GM21367 (cell line): ENCODE results near the gene MTHFD2L.
"Not testable (repeated sequence)": the region's sequence is repeated elsewhere in the genome, so short reads cannot be mapped to it uniquely, and the experiment has no call there.

ENCODE experiments used
- ATAC-seq: cut with Tn5 transposase; IDR thresholded peaks from one replicate; pipeline ENCODE4 v1.9.1; 2021; ENCODE audit not compliant: unreplicated experiment

MTHFD2L gene

GRCh38 chr4:74132188-74132587, 25.7 kb upstream of the MTHFD2L start:
- ATAC-seq, result not testable (repeated sequence)

- no peak for ATAC-seq
Measured at GRCh38 chr4:74132944-74133343, 25.0 kb upstream of the MTHFD2L start.

- no peak for ATAC-seq
Measured at GRCh38 chr4:74133786-74134499, 24.0 kb upstream of the MTHFD2L start.

GRCh38 chr4:74134500-74134852, 23.4 kb upstream of the MTHFD2L start:
- no peak for ATAC-seq

- no peak for ATAC-seq
Measured at GRCh38 chr4:74146581-74147129, 11.3 kb upstream of the MTHFD2L start.

GRCh38 chr4:74148205-74148604, 9.7 kb upstream of the MTHFD2L start:
- ATAC-seq, result no peak

DNA sequence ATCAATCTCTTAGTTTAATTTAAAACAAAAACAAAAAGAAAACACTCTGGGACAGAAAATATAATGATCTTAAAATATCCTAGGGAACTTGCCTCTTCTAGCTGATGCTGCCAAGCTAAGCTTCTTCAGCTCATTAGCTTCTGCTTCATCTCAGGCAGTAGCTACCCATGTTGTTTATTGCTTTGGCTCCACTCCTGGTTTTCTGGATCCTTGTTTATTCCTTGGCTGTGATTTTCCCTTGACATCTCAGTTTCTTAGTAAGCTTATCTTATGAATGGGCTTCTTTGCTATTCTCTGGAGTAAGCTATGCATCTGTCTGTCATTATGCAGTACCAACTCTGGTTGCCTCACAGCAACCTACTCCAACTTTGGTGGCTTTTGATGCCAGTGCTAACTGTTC, 5.1 kb upstream of the MTHFD2L start:
- ATAC-seq, result no peak

GRCh38 chr4:74156521-74156920, 1.4 kb upstream of the MTHFD2L start:
- ATAC-seq, result no peak

DNA sequence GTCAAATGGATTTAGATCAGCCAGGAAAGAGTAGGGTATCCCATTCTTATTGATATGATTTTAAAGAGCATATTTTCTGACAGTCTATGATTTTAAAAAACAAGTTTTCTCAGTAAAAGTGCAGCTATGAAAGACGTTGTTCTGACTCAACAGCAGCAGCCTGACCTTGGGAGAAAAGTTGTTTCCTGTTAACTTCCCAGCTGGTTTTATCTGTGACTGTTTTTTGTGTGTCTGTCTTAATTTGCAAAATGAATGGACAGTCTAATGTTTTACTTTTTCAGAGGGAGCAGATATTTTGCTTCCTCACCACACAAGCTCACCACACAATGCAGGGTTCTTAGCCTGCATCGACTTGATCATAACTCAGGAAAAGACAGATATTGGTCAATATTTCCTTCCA, 764 bp upstream of the MTHFD2L start:
- ATAC-seq, result no peak

GRCh38 chr4:74158466-74159142, 686 bp downstream of the MTHFD2L start:
- ATAC-seq, result no peak

GRCh38 chr4:74159143-74159709, 1.3 kb downstream of the MTHFD2L start:
- ATAC-seq, result no peak

- no peak for ATAC-seq
Measured at GRCh38 chr4:74161666-74162450, 3.9 kb downstream of the MTHFD2L start.

DNA sequence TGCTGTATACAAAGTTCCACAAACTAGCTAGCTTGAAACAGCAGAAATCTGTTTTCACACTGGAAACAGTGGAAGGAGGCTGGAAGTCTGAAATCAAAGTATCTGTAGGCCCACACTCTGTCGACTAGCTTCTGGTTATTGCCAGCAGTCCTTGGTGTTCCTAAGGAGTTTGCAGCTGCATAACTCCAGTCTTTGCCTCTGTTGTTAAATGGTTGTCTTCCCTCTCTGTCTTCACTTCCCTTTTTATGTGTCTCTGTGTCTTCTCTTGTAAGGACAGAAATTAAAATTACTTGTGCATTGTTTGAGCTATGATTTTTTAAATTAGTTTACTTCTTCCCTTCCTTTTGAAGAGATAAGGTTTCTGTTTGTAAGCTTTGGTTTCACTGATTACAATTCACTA, 8.2 kb downstream of the MTHFD2L start:
- ATAC-seq, result no peak

DNA sequence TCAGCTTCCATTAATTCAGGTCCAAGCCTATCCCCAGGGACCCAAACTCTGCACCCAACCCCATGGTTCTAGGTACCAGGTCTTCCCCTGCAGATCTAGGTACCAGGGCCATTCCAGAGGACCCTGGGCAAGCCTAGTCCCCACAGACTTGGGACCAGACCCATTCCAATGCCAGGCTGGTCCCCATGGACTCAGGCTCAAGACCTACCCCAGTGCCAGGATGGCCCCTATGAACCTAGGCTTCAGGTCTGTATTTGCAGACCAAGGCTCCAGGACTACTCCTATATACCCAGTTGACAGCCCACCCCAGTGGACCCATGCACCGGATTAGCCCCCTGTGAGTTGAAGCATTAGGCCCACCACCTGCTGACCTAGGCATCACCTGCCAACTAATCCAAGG, 8.9 kb downstream of the MTHFD2L start:
- no peak for ATAC-seq

GRCh38 chr4:74167585-74167984, 9.7 kb downstream of the MTHFD2L start:
- ATAC-seq, result no peak

- ATAC-seq, result no peak
Measured at GRCh38 chr4:74168841-74169240, 10.9 kb downstream of the MTHFD2L start.

GRCh38 chr4:74173321-74173720, 15.4 kb downstream of the MTHFD2L start:
- no peak for ATAC-seq

GRCh38 chr4:74174421-74174820, 16.5 kb downstream of the MTHFD2L start:
- no peak for ATAC-seq

GRCh38 chr4:74174941-74175340, 17.0 kb downstream of the MTHFD2L start:
- no peak for ATAC-seq

- no peak for ATAC-seq
Measured at GRCh38 chr4:74175379-74175778, 17.5 kb downstream of the MTHFD2L start.

DNA sequence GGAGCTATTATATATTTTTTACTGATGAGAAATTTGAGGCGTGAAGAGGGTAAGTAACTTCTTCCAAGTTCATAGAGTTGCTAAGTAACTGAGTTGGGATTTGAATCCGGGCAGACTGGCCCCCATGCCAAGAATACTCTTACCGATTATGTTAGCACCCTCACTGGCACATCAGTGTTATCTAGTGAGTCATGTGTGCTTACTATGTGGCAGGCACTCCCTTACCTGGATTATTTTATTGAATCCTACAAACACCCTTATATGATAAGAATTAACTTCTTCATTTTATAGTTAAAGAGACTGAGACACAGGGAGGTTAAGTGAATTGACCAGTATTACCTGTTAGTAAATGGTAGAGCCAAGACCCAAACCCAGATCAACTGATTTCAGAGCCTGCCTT, 20.9 kb downstream of the MTHFD2L start:
- no peak for ATAC-seq
